ENCODE measurements around the gene CMTM7.
"Not testable (repeated sequence)": the region's sequence is repeated elsewhere in the genome, so short reads cannot be mapped to it uniquely, and the experiment has no call there.

CMTM7 gene

DNA sequence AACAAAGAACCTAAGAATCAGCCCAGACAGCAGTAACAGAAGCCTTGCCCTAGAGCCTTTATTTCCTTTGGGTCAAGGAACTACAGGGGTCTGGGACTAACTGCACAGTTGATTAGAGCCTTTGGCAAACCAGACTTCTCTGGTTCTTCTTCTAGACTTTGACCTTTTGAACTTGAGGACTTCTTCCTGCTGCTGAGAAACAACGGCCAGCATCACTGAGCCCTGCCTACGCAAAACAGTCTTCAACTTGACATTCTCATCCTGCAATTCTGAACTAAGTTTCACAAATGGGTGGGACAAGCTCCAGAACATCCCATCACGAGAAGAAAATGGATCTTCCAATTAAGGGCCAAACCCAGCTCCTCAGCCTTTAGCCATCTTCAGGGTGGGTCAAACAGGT is 79.6 kb downstream of the CMTM7 start:
- Histone ChIP-seq H3K27me3 (ENCODE audit: control insufficient read depth, insufficient read depth, low read length) (no peaks in the 10 kb centered on the region), H3K4me1 (ENCODE audit: control insufficient read depth, insufficient read depth, low read length) (no peaks in the 10 kb centered on the region), H3K9me3 (ENCODE audit: control insufficient read depth, insufficient read depth, low read length) (no peaks in the 10 kb centered on the region), H3K36me3 (ENCODE audit: control insufficient read depth, insufficient read depth, low read length) (no peaks in the 10 kb centered on the region), H3K9ac (ENCODE audit: low read depth, low read length) (no peak overlapping the region), H3K4me3 (ENCODE audit: low read depth, low read length) (no peak overlapping the region)

GRCh38 chr3:32472151-32472550 is 80.5 kb downstream of the CMTM7 start:
- H3K9ac ChIP-seq (ENCODE audit: low read depth, low read length); H3K27me3 ChIP-seq (ENCODE audit: control insufficient read depth, insufficient read depth, low read length); H3K9me3 ChIP-seq (ENCODE audit: control insufficient read depth, insufficient read depth, low read length); H3K4me3 ChIP-seq (ENCODE audit: low read depth, low read length); H3K36me3 ChIP-seq (ENCODE audit: control insufficient read depth, insufficient read depth, low read length); H3K4me1 ChIP-seq (ENCODE audit: control insufficient read depth, insufficient read depth, low read length): not testable (repeated sequence)

DNA sequence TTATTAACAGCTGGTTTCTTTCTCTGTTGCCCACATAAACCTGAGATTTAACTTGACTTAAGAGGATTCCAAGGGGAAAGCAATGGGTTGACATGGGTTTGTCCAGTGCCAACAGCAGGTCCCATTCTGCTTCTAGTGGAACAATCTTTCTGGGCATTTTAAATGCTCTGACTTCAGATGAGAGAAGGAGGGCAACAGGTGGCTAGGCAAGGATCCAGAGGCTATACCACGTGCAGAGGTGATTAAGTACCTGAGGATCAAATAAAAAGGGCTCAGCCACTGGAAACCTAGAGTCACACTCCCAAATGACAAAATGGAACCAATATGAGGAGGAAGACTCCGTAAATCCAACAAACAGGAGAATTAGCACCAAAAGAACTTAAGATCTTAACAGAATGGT is 82.5 kb downstream of the CMTM7 start:
- no peaks in the 10 kb centered on the region for H3K9me3 ChIP-seq (ENCODE audit: control insufficient read depth, insufficient read depth, low read length)
- no peak overlapping the region for H3K9ac ChIP-seq (ENCODE audit: low read depth, low read length)
- H3K4me3 ChIP-seq (ENCODE audit: low read depth, low read length) = no peak overlapping the region
- no peaks in the 10 kb centered on the region for H3K27me3 ChIP-seq (ENCODE audit: control insufficient read depth, insufficient read depth, low read length)
- H3K36me3 ChIP-seq (ENCODE audit: control insufficient read depth, insufficient read depth, low read length) = no peaks in the 10 kb centered on the region
- no peaks in the 10 kb centered on the region for H3K4me1 ChIP-seq (ENCODE audit: control insufficient read depth, insufficient read depth, low read length)

DNA sequence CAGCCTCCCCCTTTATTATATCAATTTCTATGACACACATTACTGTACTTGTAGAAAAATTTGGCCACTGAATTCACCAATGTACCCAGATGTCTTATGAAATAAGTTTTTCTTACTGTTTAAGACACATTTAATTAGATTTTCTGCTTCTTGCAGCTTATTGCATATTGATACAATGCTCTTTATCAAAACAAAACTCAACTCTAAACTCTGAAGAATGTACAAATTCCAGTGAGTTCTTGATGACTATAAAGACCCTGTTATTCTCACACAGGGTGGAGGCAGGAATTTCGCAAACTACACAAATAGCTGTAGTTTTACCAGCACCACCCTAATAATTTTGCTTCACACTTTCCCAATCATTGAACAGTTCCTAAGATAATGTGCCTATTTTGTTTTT is 89.0 kb downstream of the CMTM7 start:
- H3K27me3 ChIP-seq (ENCODE audit: control insufficient read depth, insufficient read depth, low read length) = no peaks in the 10 kb centered on the region
- no peak overlapping the region for H3K4me3 ChIP-seq (ENCODE audit: low read depth, low read length)
- H3K9me3 ChIP-seq (ENCODE audit: control insufficient read depth, insufficient read depth, low read length) = no peaks in the 10 kb centered on the region
- H3K9ac ChIP-seq (ENCODE audit: low read depth, low read length) = no peak overlapping the region
- no peaks in the 10 kb centered on the region for H3K4me1 ChIP-seq (ENCODE audit: control insufficient read depth, insufficient read depth, low read length)
- no peaks in the 10 kb centered on the region for H3K36me3 ChIP-seq (ENCODE audit: control insufficient read depth, insufficient read depth, low read length)

DNA sequence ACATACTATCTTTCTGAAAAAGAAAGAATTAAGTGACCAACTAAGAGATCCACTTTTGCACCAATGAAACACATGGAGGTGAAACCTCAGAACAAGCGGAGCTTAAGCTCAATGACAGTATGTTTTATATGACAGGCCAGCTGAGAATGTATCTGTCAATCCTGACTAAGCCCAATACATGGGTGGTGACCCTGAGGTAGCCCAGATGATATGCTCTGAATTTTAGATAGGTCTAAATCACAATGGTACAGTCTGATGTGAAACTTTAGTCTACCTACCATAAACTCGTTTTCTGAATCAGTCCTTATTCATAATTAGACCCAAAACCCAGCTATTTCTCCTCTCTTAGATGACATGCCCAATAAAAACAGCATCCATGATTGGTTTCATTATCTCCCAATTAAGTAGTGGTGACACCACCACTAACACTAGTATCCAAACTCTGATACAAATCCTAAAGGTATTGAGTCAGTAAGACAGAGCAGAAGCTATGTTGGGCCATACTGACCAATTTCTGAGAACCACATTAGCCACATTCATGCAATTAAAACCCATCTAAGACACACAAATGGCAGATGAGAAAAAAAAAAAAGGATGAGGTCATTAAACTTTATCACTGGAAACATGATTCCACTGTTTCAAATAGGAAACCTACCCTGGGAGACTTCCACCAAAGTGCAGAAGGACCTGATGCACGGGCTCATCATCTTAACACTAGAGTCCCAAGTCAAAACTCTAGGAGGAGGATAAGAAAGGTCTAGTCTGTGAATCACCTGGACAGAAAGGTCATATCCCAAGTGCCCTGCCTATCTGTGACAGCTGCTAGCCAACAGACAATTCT is 90.4 kb downstream of the CMTM7 start:
- Histone ChIP-seq H3K4me1 (ENCODE audit: control insufficient read depth, insufficient read depth, low read length) (no peaks in the 10 kb centered on the region), H3K27me3 (ENCODE audit: control insufficient read depth, insufficient read depth, low read length) (no peaks in the 10 kb centered on the region), H3K9me3 (ENCODE audit: control insufficient read depth, insufficient read depth, low read length) (no peaks in the 10 kb centered on the region), H3K36me3 (ENCODE audit: control insufficient read depth, insufficient read depth, low read length) (no peaks in the 10 kb centered on the region), H3K9ac (ENCODE audit: low read depth, low read length) (no peak overlapping the region), H3K4me3 (ENCODE audit: low read depth, low read length) (no peak overlapping the region)

DNA sequence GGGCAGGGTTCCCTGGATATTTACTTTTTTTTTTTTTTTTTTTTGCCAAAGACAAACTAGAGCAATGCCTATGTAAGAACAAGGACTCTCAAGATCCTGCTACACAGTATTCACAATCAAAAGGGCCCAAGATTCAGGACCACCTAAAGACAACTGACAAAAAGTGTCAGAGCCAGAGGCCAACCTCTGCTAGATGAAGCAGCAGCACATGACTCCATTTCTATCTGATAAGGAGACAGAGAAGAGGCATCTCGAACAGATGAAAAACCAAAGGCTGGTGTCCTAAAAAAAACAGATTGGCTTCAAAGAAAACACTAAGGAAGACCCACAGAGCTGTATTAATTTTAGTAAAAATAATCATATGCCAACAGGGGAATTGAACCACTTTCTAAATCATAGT is 91.0 kb downstream of the CMTM7 start:
- H3K36me3 ChIP-seq (ENCODE audit: control insufficient read depth, insufficient read depth, low read length) = no peaks in the 10 kb centered on the region
- no peaks in the 10 kb centered on the region for H3K27me3 ChIP-seq (ENCODE audit: control insufficient read depth, insufficient read depth, low read length)
- no peak overlapping the region for H3K9ac ChIP-seq (ENCODE audit: low read depth, low read length)
- no peaks in the 10 kb centered on the region for H3K9me3 ChIP-seq (ENCODE audit: control insufficient read depth, insufficient read depth, low read length)
- no peak overlapping the region for H3K4me3 ChIP-seq (ENCODE audit: low read depth, low read length)
- H3K4me1 ChIP-seq (ENCODE audit: control insufficient read depth, insufficient read depth, low read length) = no peaks in the 10 kb centered on the region

DNA sequence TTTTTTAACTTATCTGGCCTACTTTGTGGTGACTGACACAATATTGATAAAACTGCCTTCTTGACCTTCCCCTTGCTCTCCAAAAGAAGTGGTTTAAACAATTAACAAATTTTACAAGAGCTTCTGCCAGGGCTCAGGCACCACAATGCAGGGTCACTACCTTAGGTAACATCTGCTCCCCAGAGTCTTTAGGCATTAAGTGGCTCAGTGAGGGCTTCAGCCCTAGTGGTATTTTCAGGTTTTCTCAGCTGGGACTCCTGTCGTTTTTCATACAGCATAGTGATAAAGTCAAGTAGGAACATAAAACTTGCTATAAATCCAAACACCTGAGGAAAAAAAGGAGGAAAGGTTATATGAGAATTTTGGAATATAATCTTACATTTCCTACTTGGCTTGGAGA is 92.1 kb downstream of the CMTM7 start:
- no peak overlapping the region for H3K4me3 ChIP-seq (ENCODE audit: low read depth, low read length)
- H3K4me1 ChIP-seq (ENCODE audit: control insufficient read depth, insufficient read depth, low read length) = no peaks in the 10 kb centered on the region
- no peaks in the 10 kb centered on the region for H3K36me3 ChIP-seq (ENCODE audit: control insufficient read depth, insufficient read depth, low read length)
- no peaks in the 10 kb centered on the region for H3K9me3 ChIP-seq (ENCODE audit: control insufficient read depth, insufficient read depth, low read length)
- no peaks in the 10 kb centered on the region for H3K27me3 ChIP-seq (ENCODE audit: control insufficient read depth, insufficient read depth, low read length)
- no peak overlapping the region for H3K9ac ChIP-seq (ENCODE audit: low read depth, low read length)

- Histone ChIP-seq H3K4me1 (ENCODE audit: control insufficient read depth, insufficient read depth, low read length) (no peaks in the 10 kb centered on the region), H3K9ac (ENCODE audit: low read depth, low read length) (no peak overlapping the region), H3K4me3 (ENCODE audit: low read depth, low read length) (no peak overlapping the region), H3K9me3 (ENCODE audit: control insufficient read depth, insufficient read depth, low read length) (no peaks in the 10 kb centered on the region), H3K27me3 (ENCODE audit: control insufficient read depth, insufficient read depth, low read length) (no peaks in the 10 kb centered on the region), H3K36me3 (ENCODE audit: control insufficient read depth, insufficient read depth, low read length) (no peaks in the 10 kb centered on the region)
Observed at GRCh38 chr3:32484436-32484835, 92.8 kb downstream of the CMTM7 start.

- Histone ChIP-seq H3K9ac (ENCODE audit: low read depth, low read length) (no peak overlapping the region), H3K36me3 (ENCODE audit: control insufficient read depth, insufficient read depth, low read length) (no peaks in the 10 kb centered on the region), H3K27me3 (ENCODE audit: control insufficient read depth, insufficient read depth, low read length) (no peaks in the 10 kb centered on the region), H3K4me3 (ENCODE audit: low read depth, low read length) (no peak overlapping the region), H3K9me3 (ENCODE audit: control insufficient read depth, insufficient read depth, low read length) (no peaks in the 10 kb centered on the region), H3K4me1 (ENCODE audit: control insufficient read depth, insufficient read depth, low read length) (no peaks in the 10 kb centered on the region)
Observed at GRCh38 chr3:32487781-32488473, 96.3 kb downstream of the CMTM7 start.

DNA sequence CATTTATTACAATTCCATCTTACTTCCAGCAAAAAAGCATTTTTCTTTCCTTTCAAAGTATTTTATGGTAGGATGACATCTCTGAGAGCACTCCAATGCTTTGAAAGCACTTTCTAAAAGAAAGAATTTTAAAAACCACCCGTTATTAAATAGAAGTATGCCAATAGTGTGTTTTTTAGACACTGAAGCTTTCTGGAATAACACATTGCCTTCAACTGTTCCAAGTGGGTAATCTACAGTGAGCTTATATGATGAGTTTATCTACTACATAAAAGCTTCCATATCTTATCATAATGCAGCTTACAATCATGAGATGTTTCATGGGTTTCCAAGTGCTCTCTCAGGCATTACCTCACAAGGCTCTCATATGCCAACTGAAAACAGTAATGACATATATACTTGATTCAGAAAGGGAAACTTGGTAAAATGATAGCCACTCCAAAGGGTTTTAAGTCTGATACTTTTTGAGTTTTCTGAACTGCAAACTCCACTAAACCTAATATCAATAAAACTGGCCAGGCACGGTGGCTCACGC is 96.9 kb downstream of the CMTM7 start:
- Histone ChIP-seq H3K9ac (ENCODE audit: low read depth, low read length) (no peak overlapping the region), H3K36me3 (ENCODE audit: control insufficient read depth, insufficient read depth, low read length) (no peaks in the 10 kb centered on the region), H3K9me3 (ENCODE audit: control insufficient read depth, insufficient read depth, low read length) (no peaks in the 10 kb centered on the region), H3K4me1 (ENCODE audit: control insufficient read depth, insufficient read depth, low read length) (peaks cover under 1% of the 10 kb centered on the region), H3K4me3 (ENCODE audit: low read depth, low read length) (no peak overlapping the region), H3K27me3 (ENCODE audit: control insufficient read depth, insufficient read depth, low read length) (no peaks in the 10 kb centered on the region)

DNA sequence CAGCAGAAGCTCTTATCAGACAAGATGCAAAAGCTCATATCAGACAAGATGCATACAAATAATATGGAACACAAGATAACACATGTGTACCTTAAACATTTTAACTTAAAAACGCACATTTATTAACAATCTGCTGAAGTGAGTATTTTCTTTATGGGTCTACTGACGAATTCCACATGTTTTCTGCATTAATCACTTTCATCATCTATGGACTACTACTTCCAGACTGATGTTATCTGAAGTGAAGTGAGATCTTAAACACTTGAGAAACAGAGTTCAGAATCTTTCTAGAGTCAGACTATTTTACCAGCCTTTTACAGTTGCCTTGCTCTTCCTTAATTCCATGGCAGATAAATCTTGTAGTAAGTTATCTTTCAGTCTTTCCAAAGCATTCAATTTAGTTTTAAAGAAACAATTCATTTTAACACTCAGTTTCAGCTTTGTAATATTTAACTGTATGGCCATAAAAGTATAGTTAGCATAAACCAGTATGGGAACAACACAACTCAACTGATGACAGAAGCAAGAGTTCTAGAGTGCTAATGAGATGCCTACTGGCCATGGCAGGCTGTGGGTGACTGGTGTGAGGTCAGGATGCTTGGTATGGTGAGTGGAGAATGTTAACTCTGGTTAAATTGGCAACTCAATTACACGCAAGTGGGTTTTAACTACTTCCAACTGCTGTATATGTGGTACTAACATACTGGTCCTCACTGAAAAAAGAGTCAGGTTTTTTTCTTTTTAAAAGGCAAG is 101.2 kb downstream of the CMTM7 start:
- Histone ChIP-seq H3K4me3 (ENCODE audit: low read depth, low read length) (no peak overlapping the region), H3K9me3 (ENCODE audit: control insufficient read depth, insufficient read depth, low read length) (no peaks in the 10 kb centered on the region), H3K36me3 (ENCODE audit: control insufficient read depth, insufficient read depth, low read length) (no peaks in the 10 kb centered on the region), H3K9ac (ENCODE audit: low read depth, low read length) (no peak overlapping the region), H3K27me3 (ENCODE audit: control insufficient read depth, insufficient read depth, low read length) (no peaks in the 10 kb centered on the region), H3K4me1 (ENCODE audit: control insufficient read depth, insufficient read depth, low read length) (peaks cover 4% of the 10 kb centered on the region)

Data from iPS-15b (cell line).